Tibial nerve (tissue), 4 donors: ENCODE measurements around the gene PLG. TPM values are rescaled to one million over a fixed set of nuclear protein-coding genes. Genes with fewer than 3 reads are reported as not detected.

ENCODE experiments used
- total RNA-seq, 4 donors: library from RNA; depleted of rRNA; stranded (reverse); fragments of >200 nt; gene quantifications; one replicate each; pipeline ENCODE4 v1.1.0, GENCODE V29; 2016

The PLG gene
- total RNA-seq, 4 donors from 2014 or later, result 2.5 TPM; not detected in 3

Other genes with a start within 250 kb of the PLG start
- gene LPA, start 38.0 kb upstream of the PLG start, total RNA-seq, result under 1 TPM in 3 of 4 donors, not detected in 1; 0.22 to 0.90 (median 0.42) TPM